ENCODE measurements around the gene SORL1. TPM values are rescaled to one million over a fixed set of nuclear protein-coding genes. Genes with fewer than 3 reads are reported as not detected.
A peak's percentile ranks its signal among the peaks of the same experiment; 100 is the strongest.

Gene SORL1
- total RNA-seq, 1 experiment from 2014 or later, result 68.3 TPM

- Histone ChIP-seq H3K56ac (ENCODE audit: insufficient read length, low read depth, low read length) (no peak overlapping the region), H2BK12ac (ENCODE audit: insufficient read length, low read depth, low read length) (no peak overlapping the region), H2BK5ac (ENCODE audit: insufficient read length, low read length) (no peak overlapping the region), H3K4me1 (ENCODE audit: insufficient read depth, low read length) (no peaks in the 10 kb centered on the region), H3K79me2 (ENCODE audit: insufficient read depth, low read length) (no peaks in the 10 kb centered on the region), H3K4ac (ENCODE audit: low read depth, low read length) (no peak overlapping the region), H4K20me1 (ENCODE audit: control insufficient read depth, insufficient read depth, insufficient read length) (no peaks in the 10 kb centered on the region), H3T11ph (ENCODE audit: low read length) (no peak overlapping the region), H2BK15ac (ENCODE audit: low read depth, low read length) (no peak overlapping the region), H4K8ac (replicated peaks; ENCODE audit: insufficient read length, low read depth, low read length) (no peak overlapping the region), H3K18ac (ENCODE audit: insufficient read length, low read depth, low read length) (no peak overlapping the region), H3K27me3 (ENCODE audit: insufficient read depth, low read length) (no peaks in the 10 kb centered on the region), H2BK120ac (ENCODE audit: low read depth, low read length, poor library complexity, severe bottlenecking) (no peak overlapping the region), H3K23ac (ENCODE audit: insufficient read length, low read depth, low read length) (no peak overlapping the region), H3K27ac (ENCODE audit: insufficient read length, low read depth, low read length) (no peak overlapping the region), H2AFZ (ENCODE audit: low read length) (no peak overlapping the region), H3K4me2 (ENCODE audit: insufficient read depth, insufficient read length, low read length) (no peak overlapping the region), H3K9ac (ENCODE audit: extremely low read depth, insufficient read length, low read length) (no peak overlapping the region), H3K14ac (ENCODE audit: insufficient read depth, low read length) (no peak overlapping the region), H2AK5ac (ENCODE audit: insufficient read length, low read length) (no peak overlapping the region), H3K23me2 (ENCODE audit: insufficient read length, low read depth, low read length, poor library complexity, severe bottlenecking) (no peaks in the 10 kb centered on the region), H3K79me1 (ENCODE audit: insufficient read depth, low read depth, low read length, poor library complexity, severe bottlenecking) (no peaks in the 10 kb centered on the region), H2BK20ac (ENCODE audit: low read depth, low read length, poor library complexity, severe bottlenecking) (no peak overlapping the region), H3K9me3 (ENCODE audit: control insufficient read depth, low read depth, low read length) (peaks cover 3% of the 10 kb centered on the region), H4K91ac (ENCODE audit: insufficient read length, low read depth, low read length) (no peak overlapping the region), H4K5ac (ENCODE audit: insufficient read length, low read depth, low read length) (no peak overlapping the region)
- H3K27me3 Mint-ChIP-seq (ENCODE audit: low read depth), result no peaks in the 10 kb centered on the region
- H3K4me3 Mint-ChIP-seq, result no peak overlapping the region
- DNase-seq, result no peak
- peaks cover 0 to 9% of the 10 kb centered on the region in 2 experiments; a peak in 2 of 4 replicates for H3K4me1 Mint-ChIP-seq
- H3K36me3 Mint-ChIP-seq (ENCODE audit: insufficient read depth in 1 of 3, low read depth in 3 of 3), result peaks cover 58 to 87% (median 85%) of the 10 kb centered on the region in 3 experiments
- WGBS (ENCODE audit: extremely low coverage, insufficient read length, low lambda C conversion rate), result no CpG with 5 or more reads among the region's 10 CpGs
- peaks cover 10 to 11% of the 10 kb centered on the region in 2 experiments for H3K9me3 Mint-ChIP-seq
- TF ChIP-seq, protein P1, sequence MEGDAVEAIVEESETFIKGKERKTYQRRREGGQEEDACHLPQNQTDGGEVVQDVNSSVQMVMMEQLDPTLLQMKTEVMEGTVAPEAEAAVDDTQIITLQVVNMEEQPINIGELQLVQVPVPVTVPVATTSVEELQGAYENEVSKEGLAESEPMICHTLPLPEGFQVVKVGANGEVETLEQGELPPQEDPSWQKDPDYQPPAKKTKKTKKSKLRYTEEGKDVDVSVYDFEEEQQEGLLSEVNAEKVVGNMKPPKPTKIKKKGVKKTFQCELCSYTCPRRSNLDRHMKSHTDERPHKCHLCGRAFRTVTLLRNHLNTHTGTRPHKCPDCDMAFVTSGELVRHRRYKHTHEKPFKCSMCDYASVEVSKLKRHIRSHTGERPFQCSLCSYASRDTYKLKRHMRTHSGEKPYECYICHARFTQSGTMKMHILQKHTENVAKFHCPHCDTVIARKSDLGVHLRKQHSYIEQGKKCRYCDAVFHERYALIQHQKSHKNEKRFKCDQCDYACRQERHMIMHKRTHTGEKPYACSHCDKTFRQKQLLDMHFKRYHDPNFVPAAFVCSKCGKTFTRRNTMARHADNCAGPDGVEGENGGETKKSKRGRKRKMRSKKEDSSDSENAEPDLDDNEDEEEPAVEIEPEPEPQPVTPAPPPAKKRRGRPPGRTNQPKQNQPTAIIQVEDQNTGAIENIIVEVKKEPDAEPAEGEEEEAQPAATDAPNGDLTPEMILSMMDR (conservative IDR thresholded peaks at IDR 0.05), result no peak
- H3K27ac Mint-ChIP-seq, result peak overlapping the region in 2 of 3 experiments; percentile 12 to 76; a peak in 4 of 7 replicates
Observed at GRCh38 chr11:121575250-121575962, 123.3 kb downstream of the SORL1 start.

Data from H9 (cell line).